Measurements from ENCODE around the gene SPNS3. TPM values are rescaled to one million over a fixed set of nuclear protein-coding genes. Genes with fewer than 3 reads are reported as not detected.

SPNS3 gene
- total RNA-seq: not detected in 2 replicates
- long read RNA-seq: 0 reads

GRCh38 chr17:4433515-4434031 lies at the start of gene SPNS3:
Gene SPNS3, plus strand, starts transcription at chr17:4433940. Its CDS starts 28 bp downstream, at chr17:4433968.
- no peaks in the 10 kb centered on the region for H3K4me1 Mint-ChIP-seq (ENCODE audit: low read depth)
- H3K27me3 Mint-ChIP-seq: peaks cover 2% of the 10 kb centered on the region
- no peak for DNase-seq (ENCODE audit: low spot score, unreplicated experiment)
- no peaks in the 10 kb centered on the region for H3K9me3 Mint-ChIP-seq (ENCODE audit: low read depth)
- no peaks in the 10 kb centered on the region for H3K36me3 Mint-ChIP-seq (ENCODE audit: insufficient read depth)
- no peak for TF ChIP-seq CTCF (IDR thresholded peaks at IDR 0.05; ENCODE audit: unreplicated experiment)
- no peak within 1 kb of the TSS for H3K4me3 Mint-ChIP-seq (ENCODE audit: low read depth)
- H3K27ac Mint-ChIP-seq: no peak within 1 kb of the TSS

GRCh38 chr17:4386406-4386805 lies 47.3 kb upstream of the SPNS3 start:
- no peak for TF ChIP-seq CTCF (IDR thresholded peaks at IDR 0.05; ENCODE audit: unreplicated experiment)
- DNase-seq (ENCODE audit: low spot score, unreplicated experiment): no peak
- no peaks in the 10 kb centered on the region for H3K36me3 Mint-ChIP-seq (ENCODE audit: insufficient read depth)
- no peaks in the 10 kb centered on the region for H3K27me3 Mint-ChIP-seq
- H3K4me1 Mint-ChIP-seq (ENCODE audit: low read depth): peaks cover 2% of the 10 kb centered on the region
- H3K27ac Mint-ChIP-seq: no peak overlapping the region
- H3K9me3 Mint-ChIP-seq (ENCODE audit: low read depth): no peaks in the 10 kb centered on the region
- H3K4me3 Mint-ChIP-seq (ENCODE audit: low read depth): no peak overlapping the region

GRCh38 chr17:4387137-4387536 lies 46.6 kb upstream of the SPNS3 start:
- H3K36me3 Mint-ChIP-seq (ENCODE audit: insufficient read depth): no peaks in the 10 kb centered on the region
- H3K27me3 Mint-ChIP-seq: no peaks in the 10 kb centered on the region
- H3K9me3 Mint-ChIP-seq (ENCODE audit: low read depth): no peaks in the 10 kb centered on the region
- peaks cover 2% of the 10 kb centered on the region for H3K4me1 Mint-ChIP-seq (ENCODE audit: low read depth)
- no peak overlapping the region for H3K27ac Mint-ChIP-seq
- no peak overlapping the region for H3K4me3 Mint-ChIP-seq (ENCODE audit: low read depth)
- no peak for TF ChIP-seq CTCF (IDR thresholded peaks at IDR 0.05; ENCODE audit: unreplicated experiment)
- DNase-seq (ENCODE audit: low spot score, unreplicated experiment): no peak

- no peak for TF ChIP-seq CTCF (IDR thresholded peaks at IDR 0.05; ENCODE audit: unreplicated experiment)
- Mint-ChIP-seq H3K4me3 (ENCODE audit: low read depth) (no peak overlapping the region), H3K27ac (peak overlapping the region; percentile 52), H3K4me1 (ENCODE audit: low read depth) (peaks cover 2% of the 10 kb centered on the region), H3K27me3 (peaks cover 3% of the 10 kb centered on the region), H3K9me3 (ENCODE audit: low read depth) (no peaks in the 10 kb centered on the region), H3K36me3 (ENCODE audit: insufficient read depth) (no peaks in the 10 kb centered on the region)
- DNase-seq (ENCODE audit: low spot score, unreplicated experiment): no peak
Measured at GRCh38 chr17:4389079-4389478, 44.7 kb upstream of the SPNS3 start.

GRCh38 chr17:4393806-4394205 lies 39.9 kb upstream of the SPNS3 start:
- H3K9me3 Mint-ChIP-seq (ENCODE audit: low read depth): no peaks in the 10 kb centered on the region
- H3K27ac Mint-ChIP-seq: no peak overlapping the region
- DNase-seq (ENCODE audit: low spot score, unreplicated experiment): no peak
- no peaks in the 10 kb centered on the region for H3K36me3 Mint-ChIP-seq (ENCODE audit: insufficient read depth)
- H3K4me3 Mint-ChIP-seq (ENCODE audit: low read depth): no peak overlapping the region
- TF ChIP-seq CTCF (IDR thresholded peaks at IDR 0.05; ENCODE audit: unreplicated experiment): no peak
- H3K27me3 Mint-ChIP-seq: peaks cover 7% of the 10 kb centered on the region
- peaks cover 2% of the 10 kb centered on the region for H3K4me1 Mint-ChIP-seq (ENCODE audit: low read depth)

Data from progenitor cell of endocrine pancreas (in vitro differentiated cells).